CD14-positive monocyte (primary cell): Measurements from ENCODE around the gene SLC2A6. TPM values are rescaled to one million over a fixed set of nuclear protein-coding genes. Genes with fewer than 3 reads are reported as not detected.

Experiments
- DNase-seq, 3 donors: peaks; one replicate each; pipeline ENCODE4 v3.0.0-alpha.2; 2011 to 2022
- H2AFZ ChIP-seq: 2 replicates; pipeline ENCODE4 v1.6.0; 2012; ENCODE audit warnings: mild to moderate bottlenecking, low read depth, low read length, inconsistent platforms; ENCODE audit not compliant: insufficient read depth, poor library complexity, severe bottlenecking
- H3K27ac ChIP-seq, 2 donors: 1 replicate in 1 of 2; 2 replicates in 1 of 2; pipeline ENCODE4 v1.5.1; 2012 to 2013; ENCODE audit warnings: low read length in 2 of 2, control low read depth in 1 of 2, inconsistent platforms in 1 of 2, low read depth in 1 of 2, mild to moderate bottlenecking in 1 of 2
- H3K27me3 ChIP-seq, 2 donors: one replicate each; pipeline versions ENCODE4 v1.6.0 to v1.6.1; 2011 to 2013; ENCODE audit warnings: low read length in 2 of 2; ENCODE audit not compliant: control insufficient read depth in 2 of 2, insufficient read depth in 2 of 2
- H3K36me3 ChIP-seq, 2 donors: replicated peaks in 1 of 2; 1 replicate in 1 of 2; 2 replicates in 1 of 2; pipeline versions ENCODE4 v1.5.1 to v1.6.1; 2012 to 2013; ENCODE audit warnings: low read length in 2 of 2, control low read depth in 1 of 2, inconsistent platforms in 1 of 2, mild to moderate bottlenecking in 1 of 2; ENCODE audit not compliant: insufficient read depth in 2 of 2, control insufficient read depth in 1 of 2
- H3K4me1 ChIP-seq, 2 donors: 1 replicate in 1 of 2; 2 replicates in 1 of 2; pipeline versions ENCODE4 v1.5.1 to v1.6.1; 2012 to 2013; ENCODE audit warnings: low read length in 2 of 2, control low read depth in 1 of 2, inconsistent platforms in 1 of 2, mild to moderate bottlenecking in 1 of 2, moderate library complexity in 1 of 2; ENCODE audit not compliant: insufficient read depth in 2 of 2, control insufficient read depth in 1 of 2
- H3K4me2 ChIP-seq: replicated peaks from 2 replicates; pipeline ENCODE3; 2012; ENCODE audit warnings: low read length, moderate library complexity, mild to moderate bottlenecking; ENCODE audit not compliant: poor library complexity, severe bottlenecking; ENCODE audit errors: extremely low read depth
- H3K4me3 ChIP-seq, 3 experiments: fragments of 200-600 bp in 1 of 3; sonication (generic) in 1 of 3; replicated peaks in 1 of 3; 1 replicate in 2 of 3; 2 replicates in 1 of 3; pipeline ENCODE4 v1.5.1; 2011 to 2013; ENCODE audit warnings: low read length in 3 of 3, mild to moderate bottlenecking in 3 of 3, control low read depth in 2 of 3, low read depth in 2 of 3, inconsistent platforms in 1 of 3, moderate library complexity in 1 of 3
- H3K79me2 ChIP-seq: 2 replicates; pipeline ENCODE4 v1.6.0; 2012; ENCODE audit warnings: mild to moderate bottlenecking, control low read depth, inconsistent platforms, low read length, moderate library complexity; ENCODE audit not compliant: insufficient read depth
- H3K9ac ChIP-seq: 2 replicates; pipeline ENCODE4 v1.6.0; 2017; ENCODE audit warnings: low read length, mild to moderate bottlenecking; ENCODE audit not compliant: insufficient read depth, poor library complexity, severe bottlenecking
- H3K9me3 ChIP-seq, 2 donors: replicated peaks in 1 of 2; 1 replicate in 1 of 2; 2 replicates in 1 of 2; pipeline versions ENCODE4 v1.5.1 to v1.6.1; 2012 to 2013; ENCODE audit warnings: low read length in 2 of 2, control low read depth in 1 of 2; ENCODE audit not compliant: control insufficient read depth in 1 of 2, insufficient read depth in 1 of 2
- H4K20me1 ChIP-seq: 2 replicates; pipeline ENCODE4 v1.6.0; 2012; ENCODE audit warnings: mild to moderate bottlenecking, low read length, control low read depth, moderate library complexity; ENCODE audit not compliant: insufficient read depth
- H3K27ac Mint-ChIP-seq, 7 donors: one replicate each; pipeline ENCODE4 v1.8.0; 2020; ENCODE audit warnings: mild to moderate bottlenecking in 7 of 7, mixed read lengths in 7 of 7, moderate library complexity in 6 of 7, inconsistent platforms in 2 of 7
- H3K27me3 Mint-ChIP-seq, 3 donors: one replicate each; pipeline ENCODE4 v1.8.0; 2021 to 2022; ENCODE audit warnings: low read depth in 3 of 3, mild to moderate bottlenecking in 3 of 3, mixed read lengths in 3 of 3, moderate library complexity in 3 of 3, inconsistent platforms in 1 of 3
- H3K36me3 Mint-ChIP-seq, 2 donors: one replicate each; pipeline ENCODE4 v1.8.0; 2020; ENCODE audit warnings: mixed read lengths in 2 of 2, inconsistent platforms in 1 of 2, mild to moderate bottlenecking in 1 of 2
- H3K4me1 Mint-ChIP-seq: one replicate; pipeline ENCODE4 v1.8.0; 2020; ENCODE audit warnings: mild to moderate bottlenecking, mixed read lengths
- H3K4me3 Mint-ChIP-seq, 2 donors: one replicate each; pipeline ENCODE4 v1.8.0; 2020; ENCODE audit warnings: mild to moderate bottlenecking in 2 of 2, mixed read lengths in 2 of 2, moderate library complexity in 1 of 2
- H3K9me3 Mint-ChIP-seq, 7 donors: one replicate each; pipeline ENCODE4 v1.8.0; 2020 to 2022; ENCODE audit warnings: mixed read lengths in 7 of 7, mild to moderate bottlenecking in 6 of 7, moderate library complexity in 6 of 7, inconsistent platforms in 2 of 7
- WGBS: methylation state at CpG from one replicate; pipeline ENCODE4 v1.1.5; 2013; ENCODE audit warnings: missing lambda C conversion rate; ENCODE audit not compliant: insufficient coverage; 5-methylcytosine and 5-hydroxymethylcytosine counted together
- intact Hi-C, 2 donors: fragments of 100-400 bp; cut with micrococcal nuclease; formaldehyde crosslinking; loops; one replicate each; pipeline versions ENCODE4 v1.15.0 to v1.15.1; 2023
- polyA plus RNA-seq, 3 donors: library from polyadenylated mRNA; depleted of rRNA in 1 of 3; unstranded in 2 of 3; stranded (reverse) in 1 of 3; fragments of 300-500 nt in 2 of 3; fragments of >200 nt in 1 of 3; fragmentation: Illumina TruSeq in 2 of 3; gene quantifications; 1 replicate in 2 of 3; 2 replicates in 1 of 3; pipeline ENCODE4 v1.2.3, GENCODE V29; 2012 to 2021
- TF ChIP-seq, protein P1 (sequence below): fragments of 200-600 bp; IDR thresholded peaks from one replicate; pipeline ENCODE4 v1.8.0; 2022; ENCODE audit warnings: antibody characterized with exemption, mild to moderate bottlenecking

The SLC2A6 gene
- polyA plus RNA-seq, 3 donors: 43.2 to 127 (median 60.4) TPM

DNA sequence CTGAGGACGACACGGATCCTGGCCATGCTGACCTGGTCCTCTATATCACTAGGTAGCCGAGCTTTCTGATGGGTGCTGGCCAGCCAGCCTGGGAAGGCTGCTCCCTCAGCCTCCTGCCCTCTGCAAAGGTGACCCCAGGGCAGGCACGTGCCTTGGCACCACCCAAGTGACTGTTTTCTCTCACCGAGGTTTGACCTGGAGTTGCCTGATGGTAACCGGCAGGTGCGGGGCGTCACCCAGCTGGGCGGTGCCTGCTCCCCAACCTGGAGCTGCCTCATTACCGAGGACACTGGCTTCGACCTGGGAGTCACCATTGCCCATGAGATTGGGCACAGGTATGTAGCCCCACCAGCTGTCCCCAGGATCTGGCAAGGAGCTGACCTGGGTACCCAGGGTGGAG, 52.9 kb downstream of the SLC2A6 start:
- Mint-ChIP-seq H3K9me3 (peaks cover 0 to 8% (median 4%) of the 10 kb centered on the region in 7 donors), H3K4me3 (no peak overlapping the region), H3K4me1 (peaks cover 4% of the 10 kb centered on the region), H3K27ac (no peak overlapping the region), H3K36me3 (no peaks in the 10 kb centered on the region), H3K27me3 (peaks cover 28 to 45% (median 39%) of the 10 kb centered on the region in 3 donors)
- H2AFZ ChIP-seq: no peak overlapping the region
- no peak for DNase-seq
- H4K20me1 ChIP-seq: no peaks in the 10 kb centered on the region
- H3K27ac ChIP-seq: no peak overlapping the region
- intact Hi-C loops: no loop called here
- H3K4me1 ChIP-seq: peaks cover 5 to 8% of the 10 kb centered on the region in 2 donors
- H3K4me2 ChIP-seq: no peak overlapping the region
- H3K9ac ChIP-seq: no peak overlapping the region
- H3K9me3 ChIP-seq: peaks cover 4 to 16% of the 10 kb centered on the region in 2 donors
- WGBS: 92% methylated on average over 11 of the region's 11 CpGs
- no peaks in the 10 kb centered on the region for H3K36me3 ChIP-seq
- TF ChIP-seq, protein P1, sequence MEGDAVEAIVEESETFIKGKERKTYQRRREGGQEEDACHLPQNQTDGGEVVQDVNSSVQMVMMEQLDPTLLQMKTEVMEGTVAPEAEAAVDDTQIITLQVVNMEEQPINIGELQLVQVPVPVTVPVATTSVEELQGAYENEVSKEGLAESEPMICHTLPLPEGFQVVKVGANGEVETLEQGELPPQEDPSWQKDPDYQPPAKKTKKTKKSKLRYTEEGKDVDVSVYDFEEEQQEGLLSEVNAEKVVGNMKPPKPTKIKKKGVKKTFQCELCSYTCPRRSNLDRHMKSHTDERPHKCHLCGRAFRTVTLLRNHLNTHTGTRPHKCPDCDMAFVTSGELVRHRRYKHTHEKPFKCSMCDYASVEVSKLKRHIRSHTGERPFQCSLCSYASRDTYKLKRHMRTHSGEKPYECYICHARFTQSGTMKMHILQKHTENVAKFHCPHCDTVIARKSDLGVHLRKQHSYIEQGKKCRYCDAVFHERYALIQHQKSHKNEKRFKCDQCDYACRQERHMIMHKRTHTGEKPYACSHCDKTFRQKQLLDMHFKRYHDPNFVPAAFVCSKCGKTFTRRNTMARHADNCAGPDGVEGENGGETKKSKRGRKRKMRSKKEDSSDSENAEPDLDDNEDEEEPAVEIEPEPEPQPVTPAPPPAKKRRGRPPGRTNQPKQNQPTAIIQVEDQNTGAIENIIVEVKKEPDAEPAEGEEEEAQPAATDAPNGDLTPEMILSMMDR: no peak
- H3K4me3 ChIP-seq: no peak overlapping the region
- H3K27me3 ChIP-seq: peaks cover 13 to 26% of the 10 kb centered on the region in 2 donors
- no peaks in the 10 kb centered on the region for H3K79me2 ChIP-seq

DNA sequence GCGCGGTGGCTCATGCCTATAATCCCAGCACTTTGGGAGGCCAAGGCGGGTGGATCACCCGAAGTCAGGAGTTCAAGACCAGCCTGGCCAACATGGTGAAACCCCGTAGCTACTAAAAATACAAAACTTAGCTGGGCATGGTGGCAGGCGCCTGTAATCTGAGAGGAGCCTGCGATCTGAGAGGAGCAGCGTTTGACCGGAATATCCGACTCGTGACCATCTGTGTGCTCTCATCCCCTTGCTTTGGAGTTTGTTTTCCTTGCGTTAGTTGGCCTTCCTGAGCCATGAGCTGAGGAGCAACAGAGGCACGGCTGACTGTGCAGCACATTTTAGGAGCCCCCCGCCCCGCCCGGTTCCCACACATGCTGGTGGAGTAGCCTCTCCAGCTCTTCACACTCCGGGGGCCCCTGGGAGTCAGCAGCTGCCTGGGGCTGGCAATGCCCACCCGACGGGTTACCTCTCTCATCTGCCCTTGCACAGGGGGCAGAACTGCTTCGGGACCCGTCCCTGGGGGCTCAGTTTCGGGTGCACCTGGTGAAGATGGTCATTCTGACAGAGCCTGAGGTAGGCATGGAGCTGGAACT, 53.8 kb downstream of the SLC2A6 start:
- Mint-ChIP-seq H3K27ac (no peak overlapping the region), H3K27me3 (peaks cover 26 to 38% (median 32%) of the 10 kb centered on the region in 3 donors), H3K4me1 (peaks cover 3% of the 10 kb centered on the region), H3K36me3 (no peaks in the 10 kb centered on the region), H3K9me3 (peaks cover 0 to 6% (median 2%) of the 10 kb centered on the region in 7 donors), H3K4me3 (no peak overlapping the region)
- no peak overlapping the region for H3K4me3 ChIP-seq
- DNase-seq: no peak
- intact Hi-C loops: no loop called here
- H3K27me3 ChIP-seq: peaks cover 12 to 24% of the 10 kb centered on the region in 2 donors
- no peak overlapping the region for H2AFZ ChIP-seq
- H3K27ac ChIP-seq: no peak overlapping the region
- H3K36me3 ChIP-seq: no peaks in the 10 kb centered on the region
- 92% methylated on average over 20 of the region's 22 CpGs for WGBS
- peaks cover 2 to 6% of the 10 kb centered on the region in 2 donors for H3K4me1 ChIP-seq
- no peaks in the 10 kb centered on the region for H3K79me2 ChIP-seq
- no peaks in the 10 kb centered on the region for H4K20me1 ChIP-seq
- H3K9ac ChIP-seq: no peak overlapping the region
- no peak overlapping the region for H3K4me2 ChIP-seq
- TF ChIP-seq, protein P1: no peak
- H3K9me3 ChIP-seq: peaks cover 3 to 15% of the 10 kb centered on the region in 2 donors
